BE2C (cell line): Measurements from ENCODE around the gene RIPPLY2.

ENCODE experiments used
- DNase-seq: peaks from one replicate; pipeline ENCODE4 v3.0.0-alpha.2; 2020
- H3K27me3 ChIP-seq: fragments of 250-450 bp; sonication (Bioruptor Pico); 2 replicates; pipeline ENCODE4 v1.5.1; 2020; ENCODE audit warnings: mild to moderate bottlenecking
- H3K36me3 ChIP-seq: fragments of 250-450 bp; sonication (Bioruptor Pico); 2 replicates; pipeline ENCODE4 v1.5.1; 2020; ENCODE audit warnings: mild to moderate bottlenecking
- H3K4me1 ChIP-seq: fragments of 250-450 bp; sonication (Bioruptor Pico); 2 replicates; pipeline ENCODE4 v1.5.1; 2020
- H3K4me3 ChIP-seq: 2 replicates; pipeline ENCODE4 v1.5.1; 2011; ENCODE audit warnings: low read depth, low read length
- H3K9me3 ChIP-seq: fragments of 250-450 bp; sonication (Bioruptor Pico); 2 replicates; pipeline ENCODE4 v1.5.1; 2020
- CTCF ChIP-seq: IDR thresholded peaks from 2 replicates; pipeline ENCODE4 v1.5.1; 2012; ENCODE audit warnings: mild to moderate bottlenecking, low read depth, low read length

The RIPPLY2 gene

GRCh38 chr6:83854001-83854501 is 891 bp downstream of the RIPPLY2 start:
- H3K9me3 ChIP-seq: no peaks in the 10 kb centered on the region
- H3K27me3 ChIP-seq: no peaks in the 10 kb centered on the region
- peak; percentile 61 for DNase-seq
- peak overlapping the region; percentile 87 for H3K4me3 ChIP-seq
- no peaks in the 10 kb centered on the region; the same call in 1 of the 2 replicates for H3K36me3 ChIP-seq
- no peak for TF ChIP-seq CTCF
- H3K4me1 ChIP-seq: peaks cover 3% of the 10 kb centered on the region

- peaks cover 3% of the 10 kb centered on the region for H3K4me1 ChIP-seq
These were observed 1.6 kb downstream of the RIPPLY2 start for GRCh38 chr6:83854766-83855165.

GRCh38 chr6:83859410-83860358 is 6.5 kb downstream of the RIPPLY2 start, which contains the start of gene CYB5R4:
Gene CYB5R4, plus strand, starts transcription at chr6:83859689. Its CDS starts 94 bp downstream, at chr6:83859783.
- H3K36me3 ChIP-seq: no peaks in the 10 kb centered on the region; the same call in 1 of the 2 replicates
- DNase-seq: peak; percentile 91
- H3K4me1 ChIP-seq: peaks cover 5% of the 10 kb centered on the region; the same call in 1 of the 2 replicates
- peak within 1 kb of the TSS; percentile 87 for H3K4me3 ChIP-seq
- H3K27me3 ChIP-seq: no peaks in the 10 kb centered on the region
- no peaks in the 10 kb centered on the region for H3K9me3 ChIP-seq
- peak; percentile 66 for TF ChIP-seq CTCF

More at GRCh38 chr6:83854766-83855165, 1.6 kb downstream of the RIPPLY2 start:
- no peaks in the 10 kb centered on the region; the same call in 1 of the 2 replicates for H3K36me3 ChIP-seq
- H3K27me3 ChIP-seq: no peaks in the 10 kb centered on the region
- no peak for TF ChIP-seq CTCF
- DNase-seq: no peak
- no peaks in the 10 kb centered on the region for H3K9me3 ChIP-seq
- H3K4me3 ChIP-seq: peak overlapping the region; percentile 87

- Histone ChIP-seq H3K4me3 (peak overlapping the region; percentile 87), H3K9me3 (no peaks in the 10 kb centered on the region), H3K4me1 (0 out of 2 replicates have a peak, but pooled peaks cover 5% of the 10 kb centered on the region), H3K36me3 (peaks cover 4% of the 10 kb centered on the region), H3K27me3 (no peaks in the 10 kb centered on the region)
- no peak for DNase-seq
- TF ChIP-seq CTCF: no peak
These were observed 7.2 kb downstream of the RIPPLY2 start for GRCh38 chr6:83860359-83860755.

GRCh38 chr6:83860782-83861495 is 7.8 kb downstream of the RIPPLY2 start:
- no peak for DNase-seq
- Histone ChIP-seq H3K27me3 (no peaks in the 10 kb centered on the region), H3K4me3 (peak overlapping the region; percentile 87; the same call in 1 of the 2 replicates), H3K9me3 (no peaks in the 10 kb centered on the region), H3K36me3 (peaks cover 10% of the 10 kb centered on the region), H3K4me1 (0 out of 2 replicates have a peak, but pooled peaks cover 5% of the 10 kb centered on the region)
- TF ChIP-seq CTCF: no peak
